D721Med (cell line): ENCODE data around the gene LENG8.

Experiments
- DNase-seq: peaks from one replicate; pipeline ENCODE4 v3.0.0; 2011; ENCODE audit warnings: low spot score; ENCODE audit not compliant: insufficient read length
- FAIRE-seq: peaks from 2 replicates; lab custom pipeline; 2011; peaks lifted over from hg19 to GRCh38; lab: Jason Lieb, UNC
- CTCF ChIP-seq: IDR thresholded peaks from 2 replicates; pipeline ENCODE4 v1.5.1; 2012; ENCODE audit warnings: mild to moderate bottlenecking, control low read depth; ENCODE audit not compliant: insufficient read depth; ENCODE audit errors: missing control alignments

LENG8 gene

GRCh38 chr19:54457773-54458647 is 9.0 kb downstream of the LENG8 start:
- no peak for FAIRE-seq
- DNase-seq: no peak
- no peak for TF ChIP-seq CTCF

DNA sequence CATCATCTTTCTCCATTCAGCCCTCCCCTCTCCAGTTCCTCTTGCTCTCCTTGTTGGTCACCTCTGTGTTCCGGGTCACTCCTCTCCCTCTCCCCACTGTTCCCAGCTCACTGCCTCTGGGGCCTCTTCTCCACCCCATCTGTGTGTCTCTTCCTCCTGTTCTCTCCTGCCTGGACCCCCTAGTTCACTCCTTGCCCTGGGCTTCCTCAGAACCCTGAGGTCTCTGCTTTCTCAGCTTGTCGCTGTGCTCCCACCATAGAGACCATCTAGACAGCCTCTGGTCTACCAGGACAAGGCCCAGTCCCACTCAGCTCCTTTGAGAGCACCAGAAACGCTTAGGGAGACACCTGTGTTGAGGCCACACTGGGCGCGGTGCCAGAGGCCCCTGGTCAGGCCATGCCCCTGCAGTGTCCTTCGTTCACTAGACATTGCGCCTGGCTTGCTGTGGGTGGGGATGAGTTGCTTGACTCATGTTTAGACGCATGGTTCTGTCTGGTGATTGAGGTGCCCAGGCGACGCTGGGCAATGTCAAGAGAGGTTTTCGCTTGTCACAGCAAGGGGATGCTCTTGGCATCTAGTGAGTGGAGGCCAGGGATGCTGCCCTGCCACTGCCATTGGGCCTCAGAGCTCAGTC is 9.8 kb downstream of the LENG8 start:
- FAIRE-seq (no peak), DNase-seq (no peak)
- no peak for TF ChIP-seq CTCF

DNA sequence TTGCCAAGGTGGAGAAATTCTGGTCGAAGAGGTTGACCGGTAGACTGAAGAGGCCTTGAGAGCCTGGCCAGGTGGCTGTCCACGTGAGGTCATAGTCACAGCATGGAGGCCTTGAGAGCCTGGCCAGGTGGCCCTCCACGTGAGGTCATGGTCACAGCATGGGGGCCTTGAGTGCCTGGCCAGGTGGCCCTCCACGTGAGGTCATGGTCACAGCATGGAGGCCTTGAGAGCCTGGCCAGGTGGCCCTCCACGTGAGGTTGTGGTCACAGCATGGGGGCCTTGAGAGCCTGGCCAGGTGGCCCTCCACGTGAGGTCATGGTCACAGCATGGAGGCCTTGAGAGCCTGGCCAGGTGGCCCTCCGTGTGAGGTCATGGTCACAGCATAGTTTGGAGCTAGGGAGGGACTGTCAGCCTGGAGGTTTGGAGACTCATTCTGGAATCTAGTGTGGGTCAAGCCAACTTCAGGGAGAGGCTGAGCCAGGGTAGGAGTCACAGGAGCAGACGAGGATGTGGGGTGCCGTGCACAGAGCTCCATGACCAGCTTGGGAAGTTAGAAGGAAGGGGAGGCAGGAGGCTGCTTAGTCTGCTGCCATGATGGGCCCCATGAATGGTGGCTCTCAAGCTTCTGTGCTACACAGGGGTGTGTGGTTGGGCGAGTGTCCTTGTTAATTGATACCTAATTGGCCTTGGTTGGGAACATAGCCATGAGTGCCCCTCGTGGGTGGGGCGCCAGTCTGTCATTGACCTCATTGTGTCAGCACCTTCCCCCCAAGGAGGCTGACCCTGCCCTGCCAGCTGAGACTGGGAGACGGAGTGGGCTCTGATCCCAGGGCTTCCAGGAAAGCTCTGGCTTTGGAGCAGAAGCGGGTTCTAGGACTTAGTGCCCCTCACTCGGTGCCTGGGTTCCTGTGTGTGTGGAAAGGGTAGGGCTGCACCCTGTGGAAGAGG is 10.6 kb downstream of the LENG8 start:
- no peak for TF ChIP-seq CTCF
- FAIRE-seq (no peak), DNase-seq (no peak)

GRCh38 chr19:54460230-54461005 is 11.4 kb downstream of the LENG8 start:
- DNase-seq (no peak), FAIRE-seq (no peak)
- no peak for TF ChIP-seq CTCF

GRCh38 chr19:54461210-54461609 is 12.2 kb downstream of the LENG8 start:
- TF ChIP-seq CTCF: no peak
- FAIRE-seq: no peak
- DNase-seq: no peak

- FAIRE-seq (no peak), DNase-seq (no peak)
- no peak for TF ChIP-seq CTCF
These were observed 12.6 kb downstream of the LENG8 start for GRCh38 chr19:54461613-54462012.
